NCI-H1048 (cell line): ENCODE results near the gene GGT7.
A peak's percentile ranks its signal among the peaks of the same experiment; 100 is the strongest.
"Not testable (repeated sequence)": the region's sequence is repeated elsewhere in the genome, so short reads cannot be mapped to it uniquely, and the experiment has no call there.

Experiments used
- DNase-seq: peaks from one replicate; lab custom pipeline; 2025; lab: John Stamatoyannopoulos, UW

The GGT7 gene

GRCh38 chr20:34881689-34882088 lies 9.0 kb upstream of the GGT7 start:
- DNase-seq: no peak

GRCh38 chr20:34880971-34881370 lies 8.3 kb upstream of the GGT7 start:
- DNase-seq: not testable (repeated sequence)

- DNase-seq: no peak
Measured at GRCh38 chr20:34880215-34880850, 7.7 kb upstream of the GGT7 start.

GRCh38 chr20:34876406-34877282 lies 4.0 kb upstream of the GGT7 start, which contains the start of gene ACSS2:
Gene ACSS2, plus strand, starts transcription at chr20:34876612. Its CDS starts 34 bp downstream, at chr20:34876646.
- DNase-seq: no peak

- DNase-seq: peak; percentile 94
Measured at GRCh38 chr20:34875642-34876405, 3.2 kb upstream of the GGT7 start.

GRCh38 chr20:34874094-34874654 lies 1.5 kb upstream of the GGT7 start:
- DNase-seq: peak; percentile 46

GRCh38 chr20:34873583-34874093 lies 982 bp upstream of the GGT7 start:
- DNase-seq: no peak

GRCh38 chr20:34871966-34872621 lies 562 bp downstream of the GGT7 start:
- no peak for DNase-seq

- no peak for DNase-seq
Measured at GRCh38 chr20:34871320-34871926, 1.2 kb downstream of the GGT7 start.

- DNase-seq: no peak
Measured at GRCh38 chr20:34864216-34864615, 8.4 kb downstream of the GGT7 start.

- DNase-seq: no peak
Measured at GRCh38 chr20:34863421-34863965, 9.2 kb downstream of the GGT7 start.

- no peak for DNase-seq
Measured at GRCh38 chr20:34862724-34863123, 9.9 kb downstream of the GGT7 start.

GRCh38 chr20:34861386-34862084 lies 11.1 kb downstream of the GGT7 start:
- DNase-seq: no peak

GRCh38 chr20:34859826-34860545 lies 12.7 kb downstream of the GGT7 start:
- no peak for DNase-seq

- no peak for DNase-seq
Measured at GRCh38 chr20:34859367-34859766, 13.3 kb downstream of the GGT7 start.

GRCh38 chr20:34852298-34852697 lies 20.4 kb downstream of the GGT7 start:
- DNase-seq: no peak

- DNase-seq: no peak
Measured at GRCh38 chr20:34850969-34851368, 21.7 kb downstream of the GGT7 start.

- DNase-seq: no peak
Measured at GRCh38 chr20:34849778-34850177, 22.9 kb downstream of the GGT7 start.

- no peak for DNase-seq
Measured at GRCh38 chr20:34848597-34848996, 24.1 kb downstream of the GGT7 start.
